Tibial nerve (tissue), 3 donors: ENCODE results near the gene NOSIP.

Source experiments
- POLR2A ChIP-seq, 2 donors: fragments of 450-650 bp; IDR thresholded peaks; one replicate each; pipeline ENCODE4 v1.6.1; 2017; ENCODE audit warnings: antibody characterized with exemption in 2 of 2, mild to moderate bottlenecking in 2 of 2, moderate library complexity in 2 of 2
- TF ChIP-seq, protein P1 (sequence below), 5 experiments: fragments of 200-600 bp in 3 of 5; fragments of 450-650 bp in 2 of 5; sonication (generic) in 3 of 5; IDR thresholded peaks; one replicate each; pipeline ENCODE4 v1.5.1; 2016 to 2019; ENCODE audit warnings: antibody characterized with exemption in 5 of 5, mild to moderate bottlenecking in 3 of 5, moderate library complexity in 2 of 5

DNA sequence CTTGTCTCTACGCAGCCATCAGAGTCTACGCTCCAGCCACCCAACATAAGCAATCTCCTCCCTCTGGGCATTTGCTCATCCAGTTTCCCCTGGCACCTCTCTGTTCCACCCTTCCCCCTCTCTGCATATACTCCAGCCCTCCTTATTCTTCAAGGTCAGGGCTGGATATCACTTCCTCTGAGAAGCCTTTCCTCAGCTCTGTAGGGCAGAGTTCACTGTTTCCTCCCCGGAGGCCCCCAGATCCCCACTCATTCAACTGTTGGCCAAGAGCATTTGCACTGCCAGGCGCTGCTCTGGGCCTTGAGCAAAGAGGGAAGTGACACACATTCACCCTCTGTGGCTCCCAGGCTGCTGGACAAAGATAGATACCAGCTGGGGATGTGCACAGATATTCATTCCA lies 64.6 kb downstream of the NOSIP start:
- TF ChIP-seq, protein P1, sequence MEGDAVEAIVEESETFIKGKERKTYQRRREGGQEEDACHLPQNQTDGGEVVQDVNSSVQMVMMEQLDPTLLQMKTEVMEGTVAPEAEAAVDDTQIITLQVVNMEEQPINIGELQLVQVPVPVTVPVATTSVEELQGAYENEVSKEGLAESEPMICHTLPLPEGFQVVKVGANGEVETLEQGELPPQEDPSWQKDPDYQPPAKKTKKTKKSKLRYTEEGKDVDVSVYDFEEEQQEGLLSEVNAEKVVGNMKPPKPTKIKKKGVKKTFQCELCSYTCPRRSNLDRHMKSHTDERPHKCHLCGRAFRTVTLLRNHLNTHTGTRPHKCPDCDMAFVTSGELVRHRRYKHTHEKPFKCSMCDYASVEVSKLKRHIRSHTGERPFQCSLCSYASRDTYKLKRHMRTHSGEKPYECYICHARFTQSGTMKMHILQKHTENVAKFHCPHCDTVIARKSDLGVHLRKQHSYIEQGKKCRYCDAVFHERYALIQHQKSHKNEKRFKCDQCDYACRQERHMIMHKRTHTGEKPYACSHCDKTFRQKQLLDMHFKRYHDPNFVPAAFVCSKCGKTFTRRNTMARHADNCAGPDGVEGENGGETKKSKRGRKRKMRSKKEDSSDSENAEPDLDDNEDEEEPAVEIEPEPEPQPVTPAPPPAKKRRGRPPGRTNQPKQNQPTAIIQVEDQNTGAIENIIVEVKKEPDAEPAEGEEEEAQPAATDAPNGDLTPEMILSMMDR (IDR thresholded peaks at IDR 0.05), result no peak
- no peak for TF ChIP-seq POLR2A (IDR thresholded peaks at IDR 0.05)
